ENCODE data around the gene PLCE1. TPM values are rescaled to one million over a fixed set of nuclear protein-coding genes. Genes with fewer than 3 reads are reported as not detected.

PLCE1 gene
- polyA plus RNA-seq, 4 donors: 1.6 to 22.7 (median 3.8) TPM

GRCh38 chr10:93980486-93980885 lies 13.2 kb upstream of the PLCE1 start:
- Histone ChIP-seq H3K36me3 (ENCODE audit: control insufficient read depth in 3 of 3, insufficient read depth in 2 of 3, low read depth in 1 of 3, low read length in 3 of 3) (no peaks in the 10 kb centered on the region), H3K4me1 (ENCODE audit: control insufficient read depth in 3 of 3, insufficient read depth in 2 of 3, low read depth in 1 of 3, low read length in 2 of 3) (peaks cover 0 to 2% (median 0%) of the 10 kb centered on the region in 3 donors), H3K27me3 (ENCODE audit: control insufficient read depth in 3 of 3, insufficient read depth in 3 of 3, low read length in 3 of 3) (no peaks in the 10 kb centered on the region), H3K27ac (ENCODE audit: low read depth in 1 of 3, low read length in 2 of 3) (no peak overlapping the region), H3K4me3 (ENCODE audit: low read depth in 1 of 3, low read length in 3 of 3) (no peak overlapping the region), H3K9me3 (ENCODE audit: control insufficient read depth in 2 of 2, insufficient read depth in 1 of 2, low read depth in 1 of 2, low read length in 1 of 2) (no peaks in the 10 kb centered on the region)
- DNase-seq (no peak), FAIRE-seq (no peak)
- WGBS, 3 donors: 86 to 99% (median 90%) methylated on average over 3 of the region's 3 CpGs

DNA sequence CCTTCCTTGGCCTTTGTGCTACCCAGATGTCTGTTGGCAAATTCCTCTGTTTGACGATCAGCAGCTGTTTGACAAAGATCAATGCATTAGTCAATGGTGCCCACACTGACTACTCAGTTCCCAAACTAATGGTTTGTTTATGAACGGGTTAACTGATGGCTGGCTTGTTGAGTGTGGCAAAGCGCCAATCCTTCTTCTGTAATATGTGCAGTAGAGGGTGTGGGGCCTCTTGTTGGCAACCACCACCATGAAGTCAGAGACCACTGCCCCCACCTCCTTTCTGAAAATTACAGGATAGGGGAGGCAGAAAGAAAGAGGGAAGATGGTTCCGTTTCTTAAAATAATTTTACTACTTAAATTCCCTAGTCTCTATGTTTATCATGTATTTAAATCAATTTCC lies 2.6 kb upstream of the PLCE1 start:
- DNase-seq: no peak
- Histone ChIP-seq H3K36me3 (ENCODE audit: control insufficient read depth in 3 of 3, insufficient read depth in 2 of 3, low read depth in 1 of 3, low read length in 3 of 3) (no peaks in the 10 kb centered on the region), H3K9me3 (ENCODE audit: control insufficient read depth in 2 of 2, insufficient read depth in 1 of 2, low read depth in 1 of 2, low read length in 1 of 2) (no peaks in the 10 kb centered on the region), H3K4me1 (ENCODE audit: control insufficient read depth in 3 of 3, insufficient read depth in 2 of 3, low read depth in 1 of 3, low read length in 2 of 3) (peaks cover 0 to 33% (median 3%) of the 10 kb centered on the region in 3 donors), H3K27me3 (ENCODE audit: control insufficient read depth in 3 of 3, insufficient read depth in 3 of 3, low read length in 3 of 3) (peaks cover 0 to 8% (median 0%) of the 10 kb centered on the region in 3 donors), H3K4me3 (ENCODE audit: low read depth in 1 of 3, low read length in 3 of 3) (no peak overlapping the region), H3K27ac (ENCODE audit: low read depth in 1 of 3, low read length in 2 of 3) (peak overlapping the region in 1 of 3 donors; percentile 74)
- WGBS, 3 donors: 7 to 38% (median 27%) methylated on average over 4 of the region's 4 CpGs
- FAIRE-seq: no peak

DNA sequence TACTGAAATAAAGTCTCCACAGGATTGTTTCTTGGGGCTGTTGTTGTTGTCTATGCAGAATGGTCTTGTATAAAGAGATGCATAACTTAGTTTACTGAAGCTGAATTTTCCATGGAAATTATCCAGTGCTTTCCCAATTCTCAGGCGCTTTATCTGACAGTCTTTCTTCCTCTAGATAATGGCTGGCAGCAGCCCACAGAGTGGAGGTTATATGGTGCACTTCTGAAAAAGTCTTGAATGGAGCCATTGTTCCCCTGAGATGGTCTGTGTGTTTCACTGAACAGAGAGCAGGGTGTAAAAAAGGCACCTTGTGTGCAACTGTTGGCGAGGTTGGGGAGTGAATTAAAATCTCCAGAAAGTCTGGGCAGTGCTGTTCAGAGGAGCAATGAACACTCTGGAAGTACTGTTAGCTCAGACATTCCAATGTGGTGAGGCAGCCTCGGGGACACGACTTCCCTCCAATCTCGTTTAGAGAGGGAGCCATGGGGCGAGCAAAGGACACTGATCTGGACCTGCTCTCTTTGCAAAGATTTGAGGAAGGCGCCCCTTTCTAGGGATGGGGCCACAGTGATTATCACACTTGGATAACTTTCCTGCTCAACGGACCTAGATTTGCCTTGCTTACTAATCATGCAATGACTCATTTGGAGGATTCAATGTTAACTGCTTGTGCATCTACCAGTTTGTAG lies 2.0 kb upstream of the PLCE1 start:
- DNase-seq (peak; percentile 72 to 85), FAIRE-seq (no peak)
- Histone ChIP-seq H3K9me3 (ENCODE audit: control insufficient read depth in 2 of 2, insufficient read depth in 1 of 2, low read depth in 1 of 2, low read length in 1 of 2) (no peaks in the 10 kb centered on the region), H3K4me1 (ENCODE audit: control insufficient read depth in 3 of 3, insufficient read depth in 2 of 3, low read depth in 1 of 3, low read length in 2 of 3) (peaks cover 0 to 37% (median 3%) of the 10 kb centered on the region in 3 donors), H3K27ac (ENCODE audit: low read depth in 1 of 3, low read length in 2 of 3) (peak overlapping the region in 2 of 3 donors; percentile 18 to 74), H3K4me3 (ENCODE audit: low read depth in 1 of 3, low read length in 3 of 3) (no peak overlapping the region), H3K27me3 (ENCODE audit: control insufficient read depth in 3 of 3, insufficient read depth in 3 of 3, low read length in 3 of 3) (peaks cover 0 to 8% (median 0%) of the 10 kb centered on the region in 3 donors), H3K36me3 (ENCODE audit: control insufficient read depth in 3 of 3, insufficient read depth in 2 of 3, low read depth in 1 of 3, low read length in 3 of 3) (no peaks in the 10 kb centered on the region)
- WGBS, 3 donors: 10 to 26% (median 12%) methylated on average over 8 of the region's 8 CpGs

- peaks cover 0 to 37% (median 3%) of the 10 kb centered on the region in 3 donors for H3K4me1 ChIP-seq (ENCODE audit: control insufficient read depth in 3 of 3, insufficient read depth in 2 of 3, low read depth in 1 of 3, low read length in 2 of 3)
- no peak for DNase-seq
- H3K36me3 ChIP-seq (ENCODE audit: control insufficient read depth in 3 of 3, insufficient read depth in 2 of 3, low read depth in 1 of 3, low read length in 3 of 3): no peaks in the 10 kb centered on the region
- no peak overlapping the region for H3K27ac ChIP-seq (ENCODE audit: low read depth in 1 of 3, low read length in 2 of 3)
- H3K9me3 ChIP-seq (ENCODE audit: control insufficient read depth in 2 of 2, insufficient read depth in 1 of 2, low read depth in 1 of 2, low read length in 1 of 2): no peaks in the 10 kb centered on the region
- WGBS, 3 donors: 64 to 80% (median 65%) methylated on average over 2 of the region's 2 CpGs
- no peak overlapping the region for H3K4me3 ChIP-seq (ENCODE audit: low read depth in 1 of 3, low read length in 3 of 3)
- FAIRE-seq: no peak
- peaks cover 0 to 8% (median 0%) of the 10 kb centered on the region in 3 donors for H3K27me3 ChIP-seq (ENCODE audit: control insufficient read depth in 3 of 3, insufficient read depth in 3 of 3, low read length in 3 of 3)
These were observed 1.2 kb upstream of the PLCE1 start for GRCh38 chr10:93992400-93993030.

- DNase-seq (no peak), FAIRE-seq (no peak)
- Histone ChIP-seq H3K36me3 (ENCODE audit: control insufficient read depth in 3 of 3, insufficient read depth in 2 of 3, low read depth in 1 of 3, low read length in 3 of 3) (no peaks in the 10 kb centered on the region), H3K4me1 (ENCODE audit: control insufficient read depth in 3 of 3, insufficient read depth in 2 of 3, low read depth in 1 of 3, low read length in 2 of 3) (peaks cover 0 to 37% (median 3%) of the 10 kb centered on the region in 3 donors), H3K27me3 (ENCODE audit: control insufficient read depth in 3 of 3, insufficient read depth in 3 of 3, low read length in 3 of 3) (peaks cover 0 to 8% (median 0%) of the 10 kb centered on the region in 3 donors), H3K4me3 (ENCODE audit: low read depth in 1 of 3, low read length in 3 of 3) (peak overlapping the region; percentile 36 to 77 (median 50)), H3K9me3 (ENCODE audit: control insufficient read depth in 2 of 2, insufficient read depth in 1 of 2, low read depth in 1 of 2, low read length in 1 of 2) (no peaks in the 10 kb centered on the region), H3K27ac (ENCODE audit: low read depth in 1 of 3, low read length in 2 of 3) (peak overlapping the region in 1 of 3 donors; percentile 58)
- WGBS, 3 donors: 3% methylated on average over 14 to 25 of the region's 25 CpGs
These were observed 333 bp upstream of the PLCE1 start for GRCh38 chr10:93993414-93993781.

GRCh38 chr10:93994438-93994801 lies 689 bp downstream of the PLCE1 start:
- Histone ChIP-seq H3K27me3 (ENCODE audit: control insufficient read depth in 3 of 3, insufficient read depth in 3 of 3, low read length in 3 of 3) (peaks cover 0 to 8% (median 0%) of the 10 kb centered on the region in 3 donors), H3K4me1 (ENCODE audit: control insufficient read depth in 3 of 3, insufficient read depth in 2 of 3, low read depth in 1 of 3, low read length in 2 of 3) (peaks cover 0 to 39% (median 4%) of the 10 kb centered on the region in 3 donors), H3K27ac (ENCODE audit: low read depth in 1 of 3, low read length in 2 of 3) (peak overlapping the region in 2 of 3 donors; percentile 56 to 78), H3K36me3 (ENCODE audit: control insufficient read depth in 3 of 3, insufficient read depth in 2 of 3, low read depth in 1 of 3, low read length in 3 of 3) (no peaks in the 10 kb centered on the region), H3K4me3 (ENCODE audit: low read depth in 1 of 3, low read length in 3 of 3) (peak overlapping the region; percentile 36 to 83 (median 77)), H3K9me3 (ENCODE audit: control insufficient read depth in 2 of 2, insufficient read depth in 1 of 2, low read depth in 1 of 2, low read length in 1 of 2) (no peaks in the 10 kb centered on the region)
- 4 to 17% (median 8%) methylated on average over 12 of the region's 12 CpGs for WGBS, 3 donors
- DNase-seq (no peak), FAIRE-seq (no peak)

DNA sequence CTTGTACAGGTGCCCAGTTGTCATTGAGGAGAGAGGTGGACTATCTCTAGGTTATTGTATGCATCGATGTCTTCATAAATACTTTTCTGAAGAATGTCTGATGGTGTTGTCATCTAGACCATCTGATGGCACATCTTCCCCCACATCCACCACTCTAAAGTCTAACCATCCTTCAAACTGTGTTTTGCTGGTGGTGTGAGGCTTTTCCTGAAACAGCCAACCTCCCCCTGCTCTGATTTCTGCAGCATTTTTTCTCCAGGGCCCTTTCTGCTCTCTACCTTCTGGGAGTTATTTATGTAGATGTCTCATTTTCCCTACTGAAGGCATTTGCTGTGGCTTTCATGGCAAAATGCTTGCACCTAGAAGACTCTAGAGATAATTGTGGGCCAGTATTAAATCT lies 1.5 kb downstream of the PLCE1 start:
- WGBS, 3 donors: 35 to 80% (median 54%) methylated on average over 1 of the region's 1 CpG
- H3K36me3 ChIP-seq (ENCODE audit: control insufficient read depth in 3 of 3, insufficient read depth in 2 of 3, low read depth in 1 of 3, low read length in 3 of 3): no peaks in the 10 kb centered on the region
- no peaks in the 10 kb centered on the region for H3K9me3 ChIP-seq (ENCODE audit: control insufficient read depth in 2 of 2, insufficient read depth in 1 of 2, low read depth in 1 of 2, low read length in 1 of 2)
- peak overlapping the region; percentile 36 to 83 (median 77) for H3K4me3 ChIP-seq (ENCODE audit: low read depth in 1 of 3, low read length in 3 of 3)
- DNase-seq (no peak), FAIRE-seq (no peak)
- H3K27me3 ChIP-seq (ENCODE audit: control insufficient read depth in 3 of 3, insufficient read depth in 3 of 3, low read length in 3 of 3): peaks cover 0 to 8% (median 0%) of the 10 kb centered on the region in 3 donors
- H3K27ac ChIP-seq (ENCODE audit: low read depth in 1 of 3, low read length in 2 of 3): no peak overlapping the region
- peaks cover 0 to 44% (median 7%) of the 10 kb centered on the region in 3 donors for H3K4me1 ChIP-seq (ENCODE audit: control insufficient read depth in 3 of 3, insufficient read depth in 2 of 3, low read depth in 1 of 3, low read length in 2 of 3)

DNA sequence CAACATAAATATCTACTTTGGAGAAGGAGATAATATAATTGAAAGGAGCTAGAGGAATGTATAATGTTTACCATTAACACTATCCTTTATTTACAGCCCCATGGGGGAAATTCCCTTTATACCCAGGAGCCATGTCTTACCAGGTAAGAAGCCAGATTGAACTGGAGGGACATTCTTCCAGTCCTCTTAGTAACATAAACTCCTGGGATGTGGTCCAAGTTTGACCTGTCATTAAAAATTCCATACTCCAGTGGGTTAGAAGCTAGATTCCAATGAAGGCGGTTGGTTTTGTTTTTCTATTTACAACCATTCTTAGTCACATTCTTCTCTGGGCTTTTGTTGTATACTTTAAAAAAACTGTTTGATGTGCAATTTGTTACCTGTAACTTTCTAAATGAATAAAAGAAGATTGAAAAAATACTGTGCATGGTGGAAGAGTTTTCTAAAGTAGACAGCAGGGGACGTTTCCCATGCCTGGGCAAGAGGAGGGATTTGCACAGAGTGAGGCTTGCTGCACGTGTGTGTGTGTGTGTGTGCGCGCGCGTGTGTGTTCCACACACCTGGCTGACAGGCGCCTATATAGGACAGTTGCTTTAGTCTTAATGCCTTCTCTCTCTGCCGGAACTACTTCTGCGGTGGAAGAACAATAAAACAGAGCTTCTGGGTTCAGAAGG lies 2.0 kb downstream of the PLCE1 start:
- no peak for DNase-seq
- Histone ChIP-seq H3K4me1 (ENCODE audit: control insufficient read depth in 3 of 3, insufficient read depth in 2 of 3, low read depth in 1 of 3, low read length in 2 of 3) (peaks cover 0 to 46% (median 7%) of the 10 kb centered on the region in 3 donors), H3K27me3 (ENCODE audit: control insufficient read depth in 3 of 3, insufficient read depth in 3 of 3, low read length in 3 of 3) (peaks cover 0 to 8% (median 0%) of the 10 kb centered on the region in 3 donors), H3K9me3 (ENCODE audit: control insufficient read depth in 2 of 2, insufficient read depth in 1 of 2, low read depth in 1 of 2, low read length in 1 of 2) (no peaks in the 10 kb centered on the region), H3K4me3 (ENCODE audit: low read depth in 1 of 3, low read length in 3 of 3) (no peak overlapping the region), H3K36me3 (ENCODE audit: control insufficient read depth in 3 of 3, insufficient read depth in 2 of 3, low read depth in 1 of 3, low read length in 3 of 3) (no peaks in the 10 kb centered on the region), H3K27ac (ENCODE audit: low read depth in 1 of 3, low read length in 2 of 3) (no peak overlapping the region)
- FAIRE-seq: no peak
- 77 to 84% (median 78%) methylated on average over 10 of the region's 10 CpGs for WGBS, 3 donors

Measured in small intestine (tissue), 7 donors.